ENCODE measurements around the gene XIRP1.

XIRP1 gene

GRCh38 chr3:39220407-39221140, 28.2 kb upstream of the XIRP1 start:
- TF ChIP-seq, protein P1, sequence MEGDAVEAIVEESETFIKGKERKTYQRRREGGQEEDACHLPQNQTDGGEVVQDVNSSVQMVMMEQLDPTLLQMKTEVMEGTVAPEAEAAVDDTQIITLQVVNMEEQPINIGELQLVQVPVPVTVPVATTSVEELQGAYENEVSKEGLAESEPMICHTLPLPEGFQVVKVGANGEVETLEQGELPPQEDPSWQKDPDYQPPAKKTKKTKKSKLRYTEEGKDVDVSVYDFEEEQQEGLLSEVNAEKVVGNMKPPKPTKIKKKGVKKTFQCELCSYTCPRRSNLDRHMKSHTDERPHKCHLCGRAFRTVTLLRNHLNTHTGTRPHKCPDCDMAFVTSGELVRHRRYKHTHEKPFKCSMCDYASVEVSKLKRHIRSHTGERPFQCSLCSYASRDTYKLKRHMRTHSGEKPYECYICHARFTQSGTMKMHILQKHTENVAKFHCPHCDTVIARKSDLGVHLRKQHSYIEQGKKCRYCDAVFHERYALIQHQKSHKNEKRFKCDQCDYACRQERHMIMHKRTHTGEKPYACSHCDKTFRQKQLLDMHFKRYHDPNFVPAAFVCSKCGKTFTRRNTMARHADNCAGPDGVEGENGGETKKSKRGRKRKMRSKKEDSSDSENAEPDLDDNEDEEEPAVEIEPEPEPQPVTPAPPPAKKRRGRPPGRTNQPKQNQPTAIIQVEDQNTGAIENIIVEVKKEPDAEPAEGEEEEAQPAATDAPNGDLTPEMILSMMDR (IDR thresholded peaks at IDR 0.05; ENCODE audit: insufficient read depth, low read depth, low read length, missing control alignments), result no peak
- no peak overlapping the region for H3K4me3 ChIP-seq (ENCODE audit: low read length)
- no peak for DNase-seq (ENCODE audit: low read depth)

DNA sequence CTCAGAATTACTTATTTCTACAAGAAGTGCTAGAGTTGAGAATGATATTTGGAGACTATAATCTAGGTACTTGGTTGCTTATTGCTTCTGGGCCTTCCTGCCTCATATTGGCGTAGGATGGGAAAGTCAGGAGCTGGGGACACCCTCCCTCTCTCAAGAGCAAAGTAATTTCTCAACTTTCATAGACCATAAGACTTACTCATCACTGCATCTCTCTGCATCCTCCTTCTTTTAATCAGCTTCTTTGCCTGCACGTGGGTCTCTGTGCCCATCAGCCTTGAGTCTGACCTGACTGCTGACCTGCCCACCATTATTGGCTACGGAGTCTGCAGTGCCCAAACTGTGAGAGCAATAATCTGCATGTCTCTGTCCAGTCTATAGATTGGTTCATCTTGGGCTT, 27.3 kb upstream of the XIRP1 start:
- no peak for DNase-seq (ENCODE audit: low read depth)
- no peak overlapping the region for H3K4me3 ChIP-seq (ENCODE audit: low read length)
- TF ChIP-seq, protein P1 (IDR thresholded peaks at IDR 0.05; ENCODE audit: insufficient read depth, low read depth, low read length, missing control alignments), result no peak

GRCh38 chr3:39216176-39216790, 23.9 kb upstream of the XIRP1 start:
- H3K4me3 ChIP-seq (ENCODE audit: low read length), result no peak overlapping the region
- no peak for DNase-seq (ENCODE audit: low read depth)

GRCh38 chr3:39213613-39214012, 21.2 kb upstream of the XIRP1 start:
- no peak for DNase-seq (ENCODE audit: low read depth)
- TF ChIP-seq, protein P1 (IDR thresholded peaks at IDR 0.05; ENCODE audit: insufficient read depth, low read depth, low read length, missing control alignments), result no peak
- H3K4me3 ChIP-seq (ENCODE audit: low read length), result no peak overlapping the region

More at GRCh38 chr3:39216176-39216790, 23.9 kb upstream of the XIRP1 start:
- TF ChIP-seq, protein P1 (IDR thresholded peaks at IDR 0.05; ENCODE audit: insufficient read depth, low read depth, low read length, missing control alignments), result no peak

GRCh38 chr3:39212665-39213064, 20.3 kb upstream of the XIRP1 start:
- TF ChIP-seq, protein P1 (IDR thresholded peaks at IDR 0.05; ENCODE audit: insufficient read depth, low read depth, low read length, missing control alignments), result no peak
- H3K4me3 ChIP-seq (ENCODE audit: low read length), result no peak overlapping the region
- DNase-seq (ENCODE audit: low read depth), result no peak

GRCh38 chr3:39211332-39212130, 19.1 kb upstream of the XIRP1 start:
- TF ChIP-seq, protein P1 (IDR thresholded peaks at IDR 0.05; ENCODE audit: insufficient read depth, low read depth, low read length, missing control alignments), result no peak
- no peak for DNase-seq (ENCODE audit: low read depth)
- H3K4me3 ChIP-seq (ENCODE audit: low read length), result no peak overlapping the region
